Measurements from ENCODE around the gene MTREX.

MTREX gene

GRCh38 chr5:55356896-55357295 lies 49.1 kb downstream of the MTREX start:
- no peak for DNase-seq (ENCODE audit: low read depth)
- H3K4me3 ChIP-seq (ENCODE audit: low read length), result no peak overlapping the region
- TF ChIP-seq CTCF (conservative IDR thresholded peaks at IDR 0.05; ENCODE audit: low read length), result no peak

- peak; percentile 16 for DNase-seq (ENCODE audit: low read depth)
- TF ChIP-seq CTCF (conservative IDR thresholded peaks at IDR 0.05; ENCODE audit: low read length), result no peak
- H3K4me3 ChIP-seq (ENCODE audit: low read length), result no peak overlapping the region
These were observed 52.4 kb downstream of the MTREX start for GRCh38 chr5:55360190-55360589.

- no peak for TF ChIP-seq CTCF (conservative IDR thresholded peaks at IDR 0.05; ENCODE audit: low read length)
- DNase-seq (ENCODE audit: low read depth), result peak; percentile 27
These were observed 56.1 kb downstream of the MTREX start for GRCh38 chr5:55363856-55364255.

GRCh38 chr5:55364537-55365055 lies 56.8 kb downstream of the MTREX start:
- H3K4me3 ChIP-seq (ENCODE audit: low read length), result no peak overlapping the region
- TF ChIP-seq CTCF (conservative IDR thresholded peaks at IDR 0.05; ENCODE audit: low read length), result no peak
- no peak for DNase-seq (ENCODE audit: low read depth)

More at GRCh38 chr5:55363856-55364255, 56.1 kb downstream of the MTREX start:
- no peak overlapping the region for H3K4me3 ChIP-seq (ENCODE audit: low read length)

- no peak for DNase-seq (ENCODE audit: low read depth)
- TF ChIP-seq CTCF (conservative IDR thresholded peaks at IDR 0.05; ENCODE audit: low read length), result no peak
These were observed 62.6 kb downstream of the MTREX start for GRCh38 chr5:55370291-55370925.

GRCh38 chr5:55371145-55371544 lies 63.4 kb downstream of the MTREX start:
- no peak for DNase-seq (ENCODE audit: low read depth)
- TF ChIP-seq CTCF (conservative IDR thresholded peaks at IDR 0.05; ENCODE audit: low read length), result no peak
- no peak overlapping the region for H3K4me3 ChIP-seq (ENCODE audit: low read length)

More at GRCh38 chr5:55370291-55370925, 62.6 kb downstream of the MTREX start:
- H3K4me3 ChIP-seq (ENCODE audit: low read length), result no peak overlapping the region

Data from AG10803 (cell line).